Gastroesophageal sphincter (tissue), 3 donors: ENCODE data around the gene OTUD5.

Source experiments
- EP300 ChIP-seq: sonication (generic); formaldehyde crosslinking; IDR thresholded peaks from one replicate; pipeline ENCODE4 v1.6.1; 2017; ENCODE audit warnings: antibody characterized with exemption, mild to moderate bottlenecking
- POLR2A ChIP-seq, 2 donors: fragments of 450-650 bp; IDR thresholded peaks; one replicate each; pipeline ENCODE4 v1.6.1; 2017; ENCODE audit warnings: antibody characterized with exemption in 2 of 2, mild to moderate bottlenecking in 2 of 2, moderate library complexity in 1 of 2
- TF ChIP-seq, protein P1 (sequence below), 4 experiments: fragments of 200-600 bp in 2 of 4; fragments of 450-650 bp in 2 of 4; sonication (generic) in 1 of 4; IDR thresholded peaks; one replicate each; pipeline ENCODE4 v1.5.1; 2017 to 2019; ENCODE audit warnings: antibody characterized with exemption in 4 of 4, mild to moderate bottlenecking in 2 of 4, moderate library complexity in 2 of 4

DNA sequence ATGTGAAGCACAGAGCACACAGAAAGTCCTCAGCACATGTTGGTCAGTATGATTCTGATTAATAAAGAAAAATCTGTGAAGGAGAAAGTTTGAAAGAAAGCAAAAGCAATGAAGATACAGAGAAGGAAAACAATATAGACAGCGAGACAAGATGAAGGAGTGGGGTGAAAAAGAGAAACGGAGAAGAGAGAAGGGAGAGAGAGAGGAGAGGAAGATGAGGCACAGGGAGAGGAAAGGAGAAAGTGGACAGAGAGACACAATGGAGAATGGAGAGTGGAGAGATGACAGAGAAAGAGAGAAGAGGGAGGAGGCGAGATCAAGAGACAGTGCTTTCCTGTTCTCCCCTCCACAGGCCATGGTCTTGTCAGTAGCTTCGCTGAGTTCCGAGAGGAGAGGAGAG lies 18.1 kb upstream of the OTUD5 start:
- TF ChIP-seq, protein P1, sequence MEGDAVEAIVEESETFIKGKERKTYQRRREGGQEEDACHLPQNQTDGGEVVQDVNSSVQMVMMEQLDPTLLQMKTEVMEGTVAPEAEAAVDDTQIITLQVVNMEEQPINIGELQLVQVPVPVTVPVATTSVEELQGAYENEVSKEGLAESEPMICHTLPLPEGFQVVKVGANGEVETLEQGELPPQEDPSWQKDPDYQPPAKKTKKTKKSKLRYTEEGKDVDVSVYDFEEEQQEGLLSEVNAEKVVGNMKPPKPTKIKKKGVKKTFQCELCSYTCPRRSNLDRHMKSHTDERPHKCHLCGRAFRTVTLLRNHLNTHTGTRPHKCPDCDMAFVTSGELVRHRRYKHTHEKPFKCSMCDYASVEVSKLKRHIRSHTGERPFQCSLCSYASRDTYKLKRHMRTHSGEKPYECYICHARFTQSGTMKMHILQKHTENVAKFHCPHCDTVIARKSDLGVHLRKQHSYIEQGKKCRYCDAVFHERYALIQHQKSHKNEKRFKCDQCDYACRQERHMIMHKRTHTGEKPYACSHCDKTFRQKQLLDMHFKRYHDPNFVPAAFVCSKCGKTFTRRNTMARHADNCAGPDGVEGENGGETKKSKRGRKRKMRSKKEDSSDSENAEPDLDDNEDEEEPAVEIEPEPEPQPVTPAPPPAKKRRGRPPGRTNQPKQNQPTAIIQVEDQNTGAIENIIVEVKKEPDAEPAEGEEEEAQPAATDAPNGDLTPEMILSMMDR (IDR thresholded peaks at IDR 0.05), result no peak
- TF ChIP-seq EP300, result no peak
- TF ChIP-seq POLR2A (IDR thresholded peaks at IDR 0.05), result no peak
